GM06990 (cell line): ENCODE measurements around the gene VSTM4.

Source experiments
- DNase-seq: peaks from one replicate; pipeline ENCODE4 v3.0.0-alpha.2; 2011; ENCODE audit not compliant: insufficient read length; ENCODE audit errors: extremely low read depth
- H3K27me3 ChIP-seq: replicated peaks from 2 replicates; pipeline ENCODE4 v1.6.0; 2011; ENCODE audit warnings: low read length; ENCODE audit not compliant: control insufficient read depth, insufficient read depth
- H3K36me3 ChIP-seq: 2 replicates; pipeline ENCODE4 v1.5.1; 2011; ENCODE audit warnings: low read length; ENCODE audit not compliant: control insufficient read depth, insufficient read depth
- H3K4me3 ChIP-seq: replicated peaks from 2 replicates; pipeline ENCODE4 v1.5.1; 2011; ENCODE audit warnings: low read depth, mild to moderate bottlenecking, control low read depth, low read length
- CTCF ChIP-seq: IDR thresholded peaks from 2 replicates; pipeline ENCODE4 v1.5.1; 2011; ENCODE audit warnings: low read length, control low read depth, mild to moderate bottlenecking, inconsistent platforms; ENCODE audit not compliant: insufficient read depth, poor library complexity, severe bottlenecking

Gene VSTM4

GRCh38 chr10:49062229-49062628, 53.1 kb downstream of the VSTM4 start:
- H3K36me3 ChIP-seq, result no peaks in the 10 kb centered on the region
- DNase-seq, result no peak
- H3K27me3 ChIP-seq, result no peaks in the 10 kb centered on the region
- TF ChIP-seq CTCF, result no peak
- H3K4me3 ChIP-seq, result no peak overlapping the region

GRCh38 chr10:49061667-49062066, 53.7 kb downstream of the VSTM4 start:
- Histone ChIP-seq H3K4me3 (no peak overlapping the region), H3K27me3 (no peaks in the 10 kb centered on the region), H3K36me3 (no peaks in the 10 kb centered on the region)
- DNase-seq, result no peak
- TF ChIP-seq CTCF, result no peak

GRCh38 chr10:49058463-49059255, 56.7 kb downstream of the VSTM4 start:
- Histone ChIP-seq H3K4me3 (no peak overlapping the region), H3K36me3 (no peaks in the 10 kb centered on the region), H3K27me3 (no peaks in the 10 kb centered on the region)
- DNase-seq, result no peak
- no peak for TF ChIP-seq CTCF

- Histone ChIP-seq H3K4me3 (no peak overlapping the region), H3K36me3 (no peaks in the 10 kb centered on the region), H3K27me3 (no peaks in the 10 kb centered on the region)
- TF ChIP-seq CTCF, result no peak
- DNase-seq, result no peak
Observed at GRCh38 chr10:49057231-49057880, 58.0 kb downstream of the VSTM4 start.

- no peak for DNase-seq
- no peaks in the 10 kb centered on the region for H3K36me3 ChIP-seq
- no peak overlapping the region for H3K4me3 ChIP-seq
- no peak for TF ChIP-seq CTCF
- H3K27me3 ChIP-seq, result no peaks in the 10 kb centered on the region
Observed at GRCh38 chr10:49056356-49056755, 59.0 kb downstream of the VSTM4 start.
